Gastrocnemius medialis (tissue), 4 donors: ENCODE measurements around the gene THSD7B.

Experiments used
- CTCF ChIP-seq, 5 experiments: fragments of 450-650 bp in 3 of 5; fragments of 200-600 bp in 2 of 5; sonication (generic) in 2 of 5; IDR thresholded peaks in 4 of 5; conservative IDR thresholded peaks in 1 of 5; 1 replicate in 4 of 5; 2 replicates in 1 of 5; pipeline ENCODE4 v1.5.1; 2016 to 2019; ENCODE audit warnings: antibody characterized with exemption in 5 of 5, mild to moderate bottlenecking in 3 of 5, moderate library complexity in 3 of 5
- POLR2A ChIP-seq, 2 donors: fragments of 450-650 bp; IDR thresholded peaks; one replicate each; pipeline ENCODE4 v1.6.1; 2017; ENCODE audit warnings: antibody characterized with exemption in 2 of 2, mild to moderate bottlenecking in 2 of 2, moderate library complexity in 2 of 2

- no peak for TF ChIP-seq CTCF (IDR thresholded peaks at IDR 0.05 in 4 of 5, conservative IDR thresholded peaks at IDR 0.05 in 1 of 5)
- no peak for TF ChIP-seq POLR2A (IDR thresholded peaks at IDR 0.05)
These were observed 873.6 kb downstream of the THSD7B start for GRCh38 chr2:137638932-137639331.
